BE2C (cell line): Measurements from ENCODE around the gene KHNYN.

Experiments
- DNase-seq: peaks from one replicate; pipeline ENCODE4 v3.0.0-alpha.2; 2020
- H3K27me3 ChIP-seq: fragments of 250-450 bp; sonication (Bioruptor Pico); 2 replicates; pipeline ENCODE4 v1.5.1; 2020; ENCODE audit warnings: mild to moderate bottlenecking
- H3K36me3 ChIP-seq: fragments of 250-450 bp; sonication (Bioruptor Pico); 2 replicates; pipeline ENCODE4 v1.5.1; 2020; ENCODE audit warnings: mild to moderate bottlenecking
- H3K4me1 ChIP-seq: fragments of 250-450 bp; sonication (Bioruptor Pico); 2 replicates; pipeline ENCODE4 v1.5.1; 2020
- H3K4me3 ChIP-seq: 2 replicates; pipeline ENCODE4 v1.5.1; 2011; ENCODE audit warnings: low read depth, low read length
- H3K9me3 ChIP-seq: fragments of 250-450 bp; sonication (Bioruptor Pico); 2 replicates; pipeline ENCODE4 v1.5.1; 2020
- CTCF ChIP-seq: IDR thresholded peaks from 2 replicates; pipeline ENCODE4 v1.5.1; 2012; ENCODE audit warnings: mild to moderate bottlenecking, low read depth, low read length

The KHNYN gene

GRCh38 chr14:24414077-24414476, 15.7 kb upstream of the KHNYN start:
- no peak for DNase-seq
- H3K27me3 ChIP-seq = no peaks in the 10 kb centered on the region
- no peak for TF ChIP-seq CTCF
- H3K4me3 ChIP-seq = no peak overlapping the region
- H3K4me1 ChIP-seq = peaks cover 13% of the 10 kb centered on the region
- no peaks in the 10 kb centered on the region for H3K36me3 ChIP-seq
- H3K9me3 ChIP-seq = no peaks in the 10 kb centered on the region

GRCh38 chr14:24414732-24415420, 14.9 kb upstream of the KHNYN start:
- Histone ChIP-seq H3K36me3 (no peaks in the 10 kb centered on the region), H3K4me1 (peaks cover 13% of the 10 kb centered on the region), H3K4me3 (no peak overlapping the region), H3K27me3 (no peaks in the 10 kb centered on the region), H3K9me3 (no peaks in the 10 kb centered on the region)
- no peak for DNase-seq
- no peak for TF ChIP-seq CTCF

- H3K36me3 ChIP-seq = no peaks in the 10 kb centered on the region
- no peaks in the 10 kb centered on the region for H3K27me3 ChIP-seq
- DNase-seq = no peak
- H3K4me3 ChIP-seq = no peak overlapping the region
- no peak for TF ChIP-seq CTCF
- peaks cover 13% of the 10 kb centered on the region for H3K4me1 ChIP-seq
- no peaks in the 10 kb centered on the region for H3K9me3 ChIP-seq
Observed at GRCh38 chr14:24415421-24416253, 14.1 kb upstream of the KHNYN start.

- H3K4me1 ChIP-seq = peaks cover 13% of the 10 kb centered on the region
- H3K9me3 ChIP-seq = no peaks in the 10 kb centered on the region
- no peaks in the 10 kb centered on the region for H3K36me3 ChIP-seq
- peak; percentile 50 for DNase-seq
- H3K27me3 ChIP-seq = no peaks in the 10 kb centered on the region
- no peak overlapping the region for H3K4me3 ChIP-seq
- TF ChIP-seq CTCF = 0 out of 2 replicates have a peak, but pooled peaks have one; percentile 5
Observed at GRCh38 chr14:24416254-24416931, 13.4 kb upstream of the KHNYN start.

GRCh38 chr14:24416932-24417619, 12.7 kb upstream of the KHNYN start:
- Histone ChIP-seq H3K36me3 (no peaks in the 10 kb centered on the region), H3K27me3 (no peaks in the 10 kb centered on the region), H3K4me3 (no peak overlapping the region), H3K9me3 (no peaks in the 10 kb centered on the region), H3K4me1 (peaks cover 11% of the 10 kb centered on the region)
- DNase-seq = no peak
- TF ChIP-seq CTCF = no peak
